GM18907 (cell line): ENCODE results near the gene NPBWR2.

Experiments
- ATAC-seq: cut with Tn5 transposase; IDR thresholded peaks from one replicate; pipeline ENCODE4 v1.9.1; 2021; ENCODE audit warnings: mild to moderate bottlenecking, moderate library complexity; ENCODE audit not compliant: unreplicated experiment

The NPBWR2 gene, protein sequence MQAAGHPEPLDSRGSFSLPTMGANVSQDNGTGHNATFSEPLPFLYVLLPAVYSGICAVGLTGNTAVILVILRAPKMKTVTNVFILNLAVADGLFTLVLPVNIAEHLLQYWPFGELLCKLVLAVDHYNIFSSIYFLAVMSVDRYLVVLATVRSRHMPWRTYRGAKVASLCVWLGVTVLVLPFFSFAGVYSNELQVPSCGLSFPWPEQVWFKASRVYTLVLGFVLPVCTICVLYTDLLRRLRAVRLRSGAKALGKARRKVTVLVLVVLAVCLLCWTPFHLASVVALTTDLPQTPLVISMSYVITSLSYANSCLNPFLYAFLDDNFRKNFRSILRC

DNA sequence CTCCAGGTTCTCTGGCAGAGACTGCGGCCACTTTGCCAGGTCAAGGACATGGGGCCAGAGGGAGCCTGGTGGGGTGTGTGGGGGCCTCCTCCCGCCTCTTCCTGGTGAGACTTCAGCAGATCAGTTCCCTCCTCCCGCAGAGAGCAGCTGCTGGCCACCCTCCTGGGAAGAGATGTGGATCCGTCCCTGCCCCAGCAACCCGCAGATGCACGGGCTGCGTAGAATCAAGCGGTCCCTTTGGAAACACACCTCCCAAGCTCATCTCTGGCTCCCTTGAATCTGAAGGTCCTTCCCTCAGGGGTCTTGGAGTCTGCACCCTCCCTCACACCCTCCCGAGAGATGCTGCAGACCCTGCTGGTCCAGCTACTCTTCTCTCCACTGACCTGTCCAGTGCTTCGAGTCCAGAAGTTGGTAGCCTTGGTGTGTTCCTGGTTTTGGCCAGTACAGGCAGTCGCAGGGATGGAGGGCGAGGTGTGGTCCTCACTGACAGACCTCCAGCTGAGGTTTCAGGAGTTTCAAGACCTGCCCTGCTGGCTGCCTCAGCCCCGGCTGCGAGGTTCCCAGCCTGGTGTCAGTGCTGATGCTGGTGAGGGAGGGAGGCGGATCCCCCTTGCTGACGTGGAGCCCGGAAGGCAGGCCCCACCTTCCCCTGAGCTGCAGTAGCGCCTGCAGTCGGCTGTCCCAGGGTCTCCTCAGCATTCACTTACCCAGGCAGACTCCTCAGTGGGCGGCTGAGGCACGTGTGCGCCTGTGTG lies at the start of gene NPBWR2:
NPBWR2 (minus strand) TSS at position 585 of the 755 bp plus-strand sequence. CDS start 734 bp downstream, outside the sequence.
- ATAC-seq, result no peak

DNA sequence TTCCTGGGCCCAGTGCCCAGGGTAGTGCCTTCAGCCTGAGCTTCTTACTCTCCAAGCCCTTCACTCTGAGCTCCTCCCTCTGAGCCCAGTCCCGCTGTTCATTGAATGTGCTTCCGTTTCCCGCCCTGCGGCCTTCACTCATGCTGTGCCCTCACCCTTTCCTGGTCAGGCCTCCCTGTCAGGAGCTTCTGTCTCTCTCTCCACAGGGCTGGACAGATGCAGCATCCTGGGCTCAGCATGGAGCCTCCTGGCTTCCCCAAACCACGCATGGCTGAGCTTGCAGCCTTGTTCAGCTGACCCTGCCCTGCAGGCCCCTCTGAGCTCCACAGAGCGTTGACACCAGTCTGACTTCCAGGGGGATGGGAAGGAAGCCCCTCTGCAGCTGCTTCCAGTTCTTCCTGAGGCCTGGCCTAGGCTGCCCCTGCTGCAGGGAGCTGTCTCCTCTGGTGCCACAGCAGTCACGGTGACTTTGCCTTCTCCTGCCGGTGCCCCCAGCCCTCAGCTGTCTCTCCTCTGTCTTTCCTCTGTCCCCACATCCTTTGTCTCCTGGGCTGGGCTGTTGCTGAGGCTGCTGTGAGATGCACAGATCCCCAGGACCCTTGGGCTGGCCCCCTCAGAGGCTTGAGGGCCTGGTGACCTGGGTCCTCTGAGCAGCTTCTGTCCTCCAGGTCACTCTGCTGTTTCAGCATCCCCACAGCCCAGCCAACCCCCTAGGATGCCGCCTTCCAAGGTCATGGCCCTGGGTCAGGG lies 48.9 kb upstream of the NPBWR2 start:
- ATAC-seq, result no peak

DNA sequence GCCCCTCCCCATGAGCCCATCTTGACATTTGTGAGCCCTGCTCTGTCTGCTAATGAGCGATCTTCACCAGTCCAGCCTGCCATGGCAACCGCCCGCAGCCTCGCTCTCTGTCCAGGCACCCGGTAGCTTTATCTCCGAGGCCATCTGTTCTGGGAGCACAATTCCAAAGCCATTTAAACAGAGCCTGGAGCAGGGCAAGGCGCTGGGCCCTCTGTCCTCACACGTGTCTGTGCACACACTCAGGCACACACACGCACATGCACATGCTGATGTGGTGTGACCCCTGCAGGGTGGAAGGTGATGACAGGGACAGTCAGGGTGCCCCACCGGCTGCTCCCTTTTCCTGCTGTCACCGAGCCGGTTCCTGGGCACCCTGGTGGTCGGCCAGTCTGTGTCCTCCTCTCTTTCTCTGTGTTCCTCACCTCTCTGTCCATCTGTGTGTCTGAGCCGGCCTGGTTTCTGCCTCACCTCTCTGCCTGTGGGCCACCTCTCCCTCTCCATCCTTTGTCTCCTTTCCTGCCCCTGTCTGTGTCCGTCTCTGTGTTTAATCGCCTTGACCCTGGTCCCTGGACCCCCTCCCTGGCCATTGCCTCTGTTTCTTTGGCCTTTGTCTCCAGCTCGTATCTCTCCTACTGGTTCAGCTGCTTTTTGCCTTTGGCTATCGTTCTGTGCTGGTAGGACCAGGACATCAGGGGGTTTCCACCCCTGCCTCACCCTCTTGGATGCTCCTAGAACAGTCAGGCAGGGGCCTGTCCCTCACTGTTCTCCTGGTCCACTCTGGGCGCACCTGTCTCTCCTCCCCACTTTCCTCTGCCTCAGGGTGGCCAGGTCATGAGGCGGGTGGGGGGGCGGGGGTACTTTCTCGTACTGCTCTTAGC lies 48.1 kb upstream of the NPBWR2 start:
- ATAC-seq, result no peak

DNA sequence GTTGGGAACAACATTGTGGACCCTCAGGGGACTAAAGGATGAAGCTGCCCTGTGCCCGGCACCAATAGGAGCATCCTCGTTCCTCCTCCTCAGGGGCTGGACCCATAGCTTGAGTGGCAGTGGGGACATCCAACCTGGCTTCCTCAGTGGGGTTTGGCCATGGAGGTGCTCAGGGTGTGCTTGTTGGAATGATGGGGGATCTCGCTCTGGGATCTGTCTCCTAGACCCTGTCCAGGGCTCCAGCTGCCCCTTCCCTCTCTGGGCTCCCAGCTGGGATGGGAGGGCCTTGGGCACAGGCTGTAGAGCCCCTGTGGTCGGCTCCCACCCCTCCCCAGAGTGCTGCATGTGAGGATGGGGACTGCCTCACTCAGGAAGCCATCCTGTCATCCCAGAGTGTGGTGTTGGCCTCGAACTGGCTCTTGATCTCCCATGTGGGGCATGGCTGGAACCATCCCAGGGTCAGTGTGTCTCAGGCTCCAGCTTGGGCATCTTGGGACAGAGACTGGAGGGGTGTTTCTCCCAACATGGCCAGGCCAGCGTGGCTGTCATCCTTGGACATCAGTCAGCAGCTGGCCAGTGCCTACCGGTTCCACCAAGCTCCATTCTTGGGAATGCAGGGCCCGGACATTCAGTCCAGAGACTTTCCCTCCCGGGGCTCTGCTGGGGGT lies 47.4 kb upstream of the NPBWR2 start:
- no peak for ATAC-seq

DNA sequence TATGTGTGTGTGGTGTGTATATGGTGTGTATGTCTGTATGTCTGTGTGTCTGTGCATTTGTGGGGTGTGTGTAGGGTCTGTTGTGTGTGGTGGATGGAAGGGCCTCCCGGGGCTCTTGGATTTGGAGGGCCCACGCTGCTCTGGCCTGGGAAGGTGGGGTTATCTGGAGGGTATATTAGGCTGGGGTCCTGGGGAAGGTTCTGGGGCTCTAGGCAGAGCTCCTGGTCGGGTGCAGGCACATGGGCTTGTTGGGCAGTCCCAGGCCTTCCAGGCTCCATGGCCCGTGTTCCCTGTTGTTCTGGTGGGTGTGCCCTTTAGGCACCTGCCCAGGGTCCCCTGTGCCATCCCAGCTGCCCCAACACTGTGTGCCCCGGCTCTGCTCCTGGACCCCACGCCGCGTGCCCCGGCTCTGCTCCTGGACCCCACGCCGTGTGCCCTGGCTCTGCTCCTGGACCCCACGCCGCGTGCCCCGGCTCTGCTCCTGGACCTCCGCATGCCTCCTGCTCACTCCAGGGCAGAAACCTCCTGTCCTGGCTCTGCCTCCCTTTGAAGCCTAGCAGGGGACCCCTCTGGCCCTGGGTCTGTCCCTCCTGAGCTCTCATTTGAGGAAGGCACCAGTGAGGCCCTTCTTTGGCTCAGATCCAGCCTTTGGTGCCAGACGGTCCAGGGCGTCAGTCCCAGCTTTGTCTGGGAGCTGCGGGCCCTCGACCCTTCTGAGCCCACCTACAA lies 46.7 kb upstream of the NPBWR2 start:
- ATAC-seq, result no peak

DNA sequence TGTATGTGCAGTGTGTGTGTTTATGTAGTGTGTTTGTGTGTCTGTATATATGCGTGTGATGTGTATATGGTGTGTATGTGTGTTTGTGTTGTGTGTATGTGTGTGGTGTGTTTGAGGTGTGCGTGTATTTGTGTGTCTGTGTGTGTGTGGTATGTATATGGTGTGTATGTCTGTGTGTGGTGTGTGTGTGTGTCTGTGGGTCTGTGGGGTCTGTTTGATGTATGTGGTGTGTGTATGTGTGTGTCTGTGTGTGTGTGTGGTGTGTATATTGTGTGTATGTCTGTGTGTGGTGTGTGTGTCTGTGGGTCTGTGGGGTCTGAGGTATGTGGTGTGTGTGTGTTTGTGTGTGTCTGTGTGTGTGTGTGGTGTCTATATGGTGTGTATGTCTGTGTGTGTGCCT lies 46.0 kb upstream of the NPBWR2 start:
- ATAC-seq, result no peak

DNA sequence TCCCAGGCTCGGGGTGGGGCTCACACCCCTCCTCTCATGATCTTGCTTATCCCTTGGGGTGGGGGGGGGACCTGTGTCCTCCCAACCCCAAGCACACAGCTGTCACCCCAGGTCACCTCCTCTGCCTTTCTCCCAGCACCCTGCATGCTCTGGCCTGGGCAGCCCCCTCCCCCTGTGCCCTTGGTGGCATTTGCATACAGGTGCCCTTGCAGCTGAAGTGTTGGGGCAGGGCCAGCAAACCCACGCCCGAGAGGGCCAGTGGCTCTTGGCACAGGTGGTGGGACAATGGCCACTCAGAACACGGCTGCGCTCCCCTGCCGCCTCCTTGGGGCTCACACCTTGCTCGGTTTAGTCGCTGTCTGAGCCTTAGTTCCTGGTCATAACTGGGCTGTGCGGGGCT lies 45.5 kb upstream of the NPBWR2 start:
- ATAC-seq, result no peak

DNA sequence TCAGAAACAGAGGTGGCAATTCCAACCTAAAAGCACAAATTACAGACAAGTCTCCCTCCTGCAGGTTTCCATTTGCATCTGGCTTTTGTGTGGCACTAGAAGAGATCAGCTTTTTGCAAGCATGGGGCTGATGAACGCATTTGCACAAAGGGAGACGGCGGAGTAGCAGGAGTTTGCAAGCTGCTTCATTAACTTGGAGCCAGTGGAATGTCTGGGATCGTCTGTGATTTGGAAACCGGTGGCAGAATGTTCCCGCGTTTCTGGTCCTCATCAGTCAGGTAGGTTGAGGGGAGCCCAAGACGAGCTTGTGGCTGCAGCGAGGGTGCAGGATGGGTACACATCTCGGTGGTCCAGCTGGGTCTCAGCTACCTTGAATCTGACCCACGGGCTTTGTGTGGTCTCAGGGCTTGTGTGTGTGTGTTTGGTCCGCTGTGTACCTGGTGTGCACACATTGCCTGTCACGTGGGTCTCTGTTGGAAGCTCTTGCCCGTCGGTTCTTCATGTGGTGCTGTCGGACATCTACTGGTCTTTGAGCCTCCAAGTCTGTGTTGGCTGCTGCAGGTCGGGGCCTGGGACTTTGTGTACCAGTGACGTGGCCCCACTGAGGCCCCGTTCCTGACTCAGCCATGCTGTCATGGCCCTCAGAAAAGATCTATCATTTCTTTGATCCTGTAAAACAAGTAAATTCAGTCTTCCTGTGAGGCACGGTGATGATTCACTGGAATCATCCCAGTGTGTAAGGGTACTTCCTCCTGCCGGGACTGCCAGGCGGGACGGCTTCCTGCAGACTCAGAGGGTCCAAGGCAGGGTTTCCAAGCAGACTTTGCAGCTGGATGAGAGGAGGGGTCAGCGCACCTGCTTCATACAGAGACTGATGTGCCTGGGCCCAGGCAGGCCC lies 44.5 kb upstream of the NPBWR2 start:
- no peak for ATAC-seq

DNA sequence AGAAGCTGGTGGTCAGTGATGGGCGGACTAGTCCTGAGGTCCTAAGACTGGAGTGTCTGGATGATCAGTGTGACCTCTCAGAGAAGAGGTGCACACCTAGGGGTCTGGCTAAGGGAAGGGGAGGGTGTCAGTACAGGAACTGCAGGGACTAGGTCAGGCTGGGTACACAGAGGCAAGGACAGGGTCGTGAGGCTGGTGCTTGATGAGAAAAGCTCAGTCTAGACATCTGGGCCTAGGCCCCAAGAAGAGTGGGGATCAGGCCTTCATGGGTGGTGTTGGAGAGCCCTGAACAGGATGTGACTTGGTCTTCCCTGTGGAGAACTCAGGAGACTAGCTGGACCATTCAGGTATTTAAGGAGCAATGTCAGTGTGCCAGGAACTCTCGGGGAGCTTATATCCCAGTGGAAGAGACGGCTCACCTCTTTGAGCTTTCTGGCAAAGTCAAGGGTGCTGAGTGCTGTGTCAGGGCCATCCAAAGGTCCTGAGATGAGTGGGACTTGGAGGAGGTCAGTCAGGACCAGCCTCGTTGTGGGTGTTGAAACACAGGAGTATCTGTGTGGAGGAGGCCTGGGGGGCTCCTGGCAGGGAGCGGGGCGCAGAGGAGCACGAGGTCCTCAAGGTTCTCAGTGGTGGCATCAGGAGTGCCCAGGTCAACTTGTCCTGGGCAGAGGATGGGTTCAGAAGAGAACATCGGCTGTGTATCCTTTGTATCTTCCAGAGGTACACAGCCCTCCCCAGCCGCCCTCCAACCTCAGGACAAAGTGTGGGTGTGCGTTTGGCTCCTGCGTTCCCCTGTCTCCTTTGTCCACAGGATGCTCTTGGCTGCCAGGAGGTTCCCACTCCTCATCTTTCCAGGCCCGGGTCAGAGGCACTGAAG lies 43.6 kb upstream of the NPBWR2 start:
- no peak for ATAC-seq

DNA sequence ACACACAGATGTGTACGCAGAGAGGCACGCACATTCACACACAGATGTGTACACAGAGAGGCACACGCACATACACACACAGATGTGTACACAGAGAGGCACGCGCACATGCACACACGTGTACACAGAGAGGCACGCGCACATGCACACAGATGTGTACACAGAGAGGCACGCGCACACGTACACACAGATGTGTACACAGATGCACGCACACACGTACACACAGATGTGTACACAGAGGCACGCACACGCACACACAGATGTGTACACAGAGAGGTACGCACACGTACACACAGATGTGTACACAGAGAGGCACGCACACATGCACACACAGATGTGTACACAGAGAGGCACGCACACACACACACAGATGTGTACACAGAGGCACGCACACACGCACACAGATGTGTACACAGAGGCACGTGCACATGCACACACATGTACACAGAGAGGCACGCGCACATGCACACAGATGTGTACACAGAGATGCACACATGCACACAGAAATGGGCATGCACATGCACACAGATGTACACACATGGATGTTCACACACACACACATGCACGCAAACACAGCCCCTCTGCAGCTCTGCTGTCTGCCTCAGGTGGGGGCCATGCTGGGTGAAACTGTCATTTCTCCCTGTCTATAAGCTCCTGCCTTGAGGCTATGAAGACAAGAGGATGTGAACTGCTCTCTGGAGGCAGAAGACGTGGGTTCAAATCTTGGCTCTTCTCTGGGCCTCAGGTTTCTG lies 42.6 kb upstream of the NPBWR2 start:
- no peak for ATAC-seq

DNA sequence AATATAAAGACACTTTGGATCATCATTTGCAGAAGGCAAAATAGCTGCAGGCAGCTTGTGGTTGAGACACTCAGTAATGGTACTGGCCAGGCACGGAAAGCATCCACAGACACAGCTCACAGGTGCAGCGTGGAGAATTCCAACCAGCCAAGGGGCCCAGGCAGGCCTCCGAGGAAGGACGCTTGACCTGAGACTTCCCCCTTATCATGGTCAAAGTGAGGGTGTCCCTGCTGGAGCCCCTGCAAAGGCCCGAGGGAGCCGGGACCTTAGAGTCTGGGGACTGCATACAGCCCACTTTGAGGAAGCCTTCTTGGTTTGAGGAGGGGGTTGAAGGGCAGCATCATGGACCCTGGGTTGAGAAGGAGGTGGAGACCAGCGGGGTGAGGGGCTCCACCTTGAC lies 41.8 kb upstream of the NPBWR2 start:
- ATAC-seq, result no peak

DNA sequence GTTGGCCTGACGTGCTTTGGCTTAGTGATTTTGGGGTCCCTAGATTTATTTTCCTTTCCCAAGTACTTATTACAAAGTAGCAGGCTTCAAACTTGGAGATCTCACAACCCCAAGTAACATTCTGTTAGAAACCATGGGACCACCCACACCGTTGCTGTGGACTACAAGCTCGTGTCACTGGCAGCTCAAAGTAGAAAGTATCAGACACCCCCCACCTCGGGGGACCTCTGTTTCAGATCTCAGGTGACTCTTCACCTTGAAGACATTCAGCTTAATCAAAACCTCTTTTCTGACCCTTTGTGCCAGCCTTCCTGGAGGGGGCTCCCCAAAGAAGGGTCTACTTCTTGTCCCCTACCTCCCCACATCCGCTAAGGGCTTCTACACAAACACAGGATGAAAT lies 41.2 kb upstream of the NPBWR2 start:
- no peak for ATAC-seq

DNA sequence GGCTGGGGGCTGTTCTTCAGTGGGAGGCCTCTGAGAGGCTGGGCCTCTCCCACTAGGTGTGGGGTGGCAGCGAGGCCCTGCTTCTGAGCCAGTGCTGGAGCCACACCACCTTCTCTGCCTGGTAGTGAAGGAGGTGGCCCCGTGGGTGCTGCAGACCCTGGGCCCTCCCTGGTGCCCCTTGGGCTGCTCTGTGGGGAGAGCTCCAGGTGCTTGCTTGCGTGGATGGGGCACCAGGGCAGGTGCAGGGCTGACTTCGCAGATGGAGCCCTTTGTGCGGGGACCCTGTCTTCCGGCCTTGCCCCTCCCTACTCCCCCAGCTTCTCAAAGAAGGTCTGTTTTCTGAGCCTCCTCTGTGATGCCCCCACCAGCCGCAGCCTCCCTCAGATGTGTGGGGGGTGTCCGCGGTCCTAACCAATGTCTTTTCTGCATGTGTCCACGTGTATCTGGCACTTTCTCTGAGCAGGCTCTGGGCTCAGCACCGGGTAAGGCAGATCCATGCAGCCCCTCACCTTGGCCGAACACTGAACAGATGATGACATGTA lies 39.6 kb upstream of the NPBWR2 start:
- ATAC-seq, result no peak

DNA sequence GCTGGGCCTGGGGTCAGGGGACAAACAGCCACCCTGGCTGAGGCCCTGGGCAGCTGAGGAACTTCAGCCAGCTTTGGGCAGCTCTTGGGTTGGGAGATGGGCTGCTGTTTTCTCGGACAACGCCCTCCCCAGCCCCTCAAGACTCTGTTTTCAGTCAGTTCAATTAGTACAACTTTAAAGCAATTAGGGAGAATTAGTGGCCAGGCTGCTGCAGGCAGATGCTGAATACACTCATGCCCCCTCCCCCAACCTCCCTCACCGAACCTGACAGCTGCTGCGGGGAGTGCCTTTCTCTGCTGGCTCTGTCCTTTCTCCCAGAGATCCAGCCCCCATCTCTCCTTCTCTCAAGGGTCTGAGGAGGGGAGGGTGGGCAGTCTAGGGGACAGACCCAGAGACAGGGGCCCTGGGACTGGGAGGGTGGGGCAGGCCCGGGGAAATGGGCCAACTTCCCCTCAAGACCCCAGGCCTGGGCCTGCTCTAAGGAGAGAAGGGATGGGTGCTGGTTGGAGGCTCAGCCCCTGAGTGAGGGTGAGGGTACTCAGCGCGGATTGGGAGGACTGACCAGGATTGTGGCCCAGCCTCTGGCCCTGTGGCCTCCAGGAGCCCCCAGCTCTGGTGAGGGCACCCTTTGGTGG lies 39.1 kb upstream of the NPBWR2 start:
- ATAC-seq, result no peak

DNA sequence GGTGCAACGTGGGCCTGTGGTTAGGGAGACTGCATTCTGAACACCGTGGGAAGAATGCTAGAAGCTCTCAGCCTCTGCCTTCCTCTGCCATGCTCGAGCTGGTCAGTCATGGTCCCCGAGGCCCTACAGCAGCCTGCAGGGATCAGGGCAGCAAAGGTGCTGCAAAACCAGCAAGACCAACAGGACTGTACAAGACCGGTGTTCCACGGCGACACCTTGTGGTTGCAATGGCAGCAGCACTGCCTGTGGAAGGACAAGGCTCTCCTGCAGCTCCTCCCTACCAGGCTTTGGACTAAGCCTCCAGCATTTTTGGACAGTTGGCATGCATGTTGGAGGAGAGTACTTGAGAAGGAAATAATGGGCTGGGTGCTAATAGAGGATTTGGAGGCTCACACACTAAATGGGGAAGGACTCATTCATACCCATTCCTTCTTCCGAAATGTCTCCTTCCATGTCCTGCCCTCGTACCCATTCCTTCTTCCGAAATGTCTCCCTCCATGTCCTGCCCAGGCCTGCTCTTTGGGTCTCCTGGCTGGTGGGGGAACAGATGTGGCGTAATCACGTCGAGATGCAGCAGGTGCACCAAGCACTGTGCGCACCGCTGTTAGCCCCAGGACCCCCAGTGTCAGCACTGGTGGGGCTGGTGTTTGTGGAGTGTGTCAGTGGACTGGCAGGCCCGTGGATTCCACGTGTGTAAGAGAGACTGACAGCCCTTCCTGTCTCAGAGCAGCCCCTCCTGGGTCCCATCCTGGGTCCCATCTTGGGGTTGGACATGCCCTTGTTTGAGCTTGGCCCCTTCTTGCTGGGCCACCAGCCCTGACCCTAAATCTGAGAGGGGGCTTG lies 38.3 kb upstream of the NPBWR2 start:
- no peak for ATAC-seq
